Measurements from ENCODE around the gene CFAP119. TPM values are rescaled to one million over a fixed set of nuclear protein-coding genes. Genes with fewer than 3 reads are reported as not detected.

Gene CFAP119
- total and polyA plus RNA-seq, 2 experiments from 2014 or later: 7.1 to 16.4 TPM

DNA sequence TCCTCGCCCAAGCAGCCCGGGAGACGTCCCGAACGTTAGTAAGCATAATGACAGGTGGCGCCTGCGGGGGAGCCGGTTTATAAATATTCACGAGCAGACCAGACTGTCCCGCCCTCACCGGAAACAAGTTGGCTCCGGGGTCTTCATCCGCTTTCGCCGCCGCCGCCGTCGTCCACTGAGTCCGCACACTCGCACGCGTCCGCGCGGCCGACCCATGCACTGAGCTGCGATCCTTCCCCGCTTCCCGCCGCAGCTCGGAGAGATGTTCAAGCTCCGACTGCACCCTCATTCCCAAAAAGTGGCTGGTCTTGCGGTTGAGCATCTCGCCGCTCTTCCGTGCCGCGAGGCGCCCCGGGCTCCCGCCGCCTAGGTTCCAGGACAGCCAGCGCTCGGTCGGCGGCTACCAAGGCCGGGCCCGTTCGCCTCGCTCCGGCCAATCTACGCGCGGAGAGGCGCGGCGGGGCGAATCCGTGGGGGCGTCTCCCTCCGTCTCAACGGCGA lies 385 bp downstream of the CFAP119 start:
- TF ChIP-seq, protein P1, sequence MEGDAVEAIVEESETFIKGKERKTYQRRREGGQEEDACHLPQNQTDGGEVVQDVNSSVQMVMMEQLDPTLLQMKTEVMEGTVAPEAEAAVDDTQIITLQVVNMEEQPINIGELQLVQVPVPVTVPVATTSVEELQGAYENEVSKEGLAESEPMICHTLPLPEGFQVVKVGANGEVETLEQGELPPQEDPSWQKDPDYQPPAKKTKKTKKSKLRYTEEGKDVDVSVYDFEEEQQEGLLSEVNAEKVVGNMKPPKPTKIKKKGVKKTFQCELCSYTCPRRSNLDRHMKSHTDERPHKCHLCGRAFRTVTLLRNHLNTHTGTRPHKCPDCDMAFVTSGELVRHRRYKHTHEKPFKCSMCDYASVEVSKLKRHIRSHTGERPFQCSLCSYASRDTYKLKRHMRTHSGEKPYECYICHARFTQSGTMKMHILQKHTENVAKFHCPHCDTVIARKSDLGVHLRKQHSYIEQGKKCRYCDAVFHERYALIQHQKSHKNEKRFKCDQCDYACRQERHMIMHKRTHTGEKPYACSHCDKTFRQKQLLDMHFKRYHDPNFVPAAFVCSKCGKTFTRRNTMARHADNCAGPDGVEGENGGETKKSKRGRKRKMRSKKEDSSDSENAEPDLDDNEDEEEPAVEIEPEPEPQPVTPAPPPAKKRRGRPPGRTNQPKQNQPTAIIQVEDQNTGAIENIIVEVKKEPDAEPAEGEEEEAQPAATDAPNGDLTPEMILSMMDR (IDR thresholded peaks at IDR 0.05; ENCODE audit: low read depth, low read length): no peak
- H3K4me1 ChIP-seq (ENCODE audit: low read depth): peaks cover 5% of the 10 kb centered on the region
- H3K4me3 ChIP-seq: peak overlapping the region; percentile 92
- H3K36me3 ChIP-seq: peaks cover 35% of the 10 kb centered on the region
- DNase-seq (ENCODE audit: low read depth in 1 of 2, low spot score in 1 of 2): peak; percentile 30 to 70
- H3K9me3 ChIP-seq (ENCODE audit: low read depth): no peaks in the 10 kb centered on the region
- no peaks in the 10 kb centered on the region for H3K27me3 ChIP-seq
- H3K27ac ChIP-seq: peak overlapping the region; percentile 49

- Histone ChIP-seq H3K4me3 (peak overlapping the region; percentile 92), H3K27ac (no peak overlapping the region), H3K9me3 (ENCODE audit: low read depth) (no peaks in the 10 kb centered on the region), H3K4me1 (ENCODE audit: low read depth) (peaks cover 5% of the 10 kb centered on the region), H3K27me3 (no peaks in the 10 kb centered on the region), H3K36me3 (peaks cover 28% of the 10 kb centered on the region)
- no peak for DNase-seq (ENCODE audit: low read depth in 1 of 2, low spot score in 1 of 2)
- TF ChIP-seq, protein P1 (IDR thresholded peaks at IDR 0.05; ENCODE audit: low read depth, low read length): no peak
Measured at GRCh38 chr16:30760577-30761426, 1.1 kb downstream of the CFAP119 start.

GRCh38 chr16:30760001-30760559 lies 1.8 kb downstream of the CFAP119 start:
- Histone ChIP-seq H3K27ac (no peak overlapping the region), H3K4me3 (no peak overlapping the region)

GRCh38 chr16:30758988-30759491 lies 2.8 kb downstream of the CFAP119 start:
- H3K4me1 ChIP-seq (ENCODE audit: low read depth): peaks cover 5% of the 10 kb centered on the region
- no peaks in the 10 kb centered on the region for H3K9me3 ChIP-seq (ENCODE audit: low read depth)
- DNase-seq (ENCODE audit: low read depth in 1 of 2, low spot score in 1 of 2): no peak
- H3K36me3 ChIP-seq: peaks cover 21% of the 10 kb centered on the region
- H3K4me3 ChIP-seq: no peak overlapping the region
- TF ChIP-seq, protein P1 (IDR thresholded peaks at IDR 0.05; ENCODE audit: low read depth, low read length): no peak
- H3K27me3 ChIP-seq: no peaks in the 10 kb centered on the region
- H3K27ac ChIP-seq: no peak overlapping the region

More at GRCh38 chr16:30760001-30760559, 1.8 kb downstream of the CFAP119 start:
- H3K4me1 ChIP-seq (ENCODE audit: low read depth): peaks cover 5% of the 10 kb centered on the region
- TF ChIP-seq, protein P1 (IDR thresholded peaks at IDR 0.05; ENCODE audit: low read depth, low read length): no peak
- no peaks in the 10 kb centered on the region for H3K9me3 ChIP-seq (ENCODE audit: low read depth)
- H3K27me3 ChIP-seq: no peaks in the 10 kb centered on the region
- H3K36me3 ChIP-seq: peaks cover 21% of the 10 kb centered on the region
- no peak for DNase-seq (ENCODE audit: low read depth in 1 of 2, low spot score in 1 of 2)

DNA sequence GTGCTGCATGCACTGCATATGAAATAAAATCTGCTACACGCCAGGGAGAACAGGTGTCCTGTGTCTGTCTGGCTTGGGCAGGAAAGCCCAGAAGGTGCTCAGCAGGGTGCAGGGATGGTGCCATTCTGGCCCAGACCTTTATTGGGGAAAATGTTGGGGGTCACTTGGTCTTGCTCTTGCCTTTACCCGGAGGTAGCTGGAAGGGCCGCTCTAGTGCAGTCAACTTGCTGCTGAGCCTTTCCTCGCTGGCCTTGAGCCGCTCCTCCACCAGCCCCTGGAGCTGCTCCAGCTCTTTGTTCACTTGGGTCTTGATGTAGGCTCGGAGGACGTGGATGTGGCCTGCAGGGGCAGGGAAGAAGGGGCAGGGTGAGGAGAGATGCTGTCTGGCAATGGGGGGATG lies 4.5 kb downstream of the CFAP119 start:
- Histone ChIP-seq H3K4me1 (ENCODE audit: low read depth) (no peaks in the 10 kb centered on the region), H3K36me3 (peaks cover 25% of the 10 kb centered on the region), H3K9me3 (ENCODE audit: low read depth) (no peaks in the 10 kb centered on the region), H3K4me3 (no peak overlapping the region), H3K27ac (no peak overlapping the region), H3K27me3 (no peaks in the 10 kb centered on the region)
- no peak for DNase-seq (ENCODE audit: low read depth in 1 of 2, low spot score in 1 of 2)
- TF ChIP-seq, protein P1 (IDR thresholded peaks at IDR 0.05; ENCODE audit: low read depth, low read length): no peak

Data from cardiac muscle cell (in vitro differentiated cells and primary cell).